Activated CD4-positive, CD25-positive, alpha-beta regulatory T cell treated with anti-CD3 and anti-CD28 coated beads, Interleukin-2, amount 50 U/mL, for 24 hours (primary cell): Measurements from ENCODE around the gene SETDB2.
A peak's percentile ranks its signal among the peaks of the same experiment; 100 is the strongest.

ENCODE experiments used
- ATAC-seq, 2 donors: fragments of 150-1000 bp; cut with Tn5 transposase; one replicate each; pipeline ENCODE4 v1.10.0; 2021; ENCODE audit warnings: mild to moderate bottlenecking in 1 of 2, moderate library complexity in 1 of 2

Gene SETDB2

DNA sequence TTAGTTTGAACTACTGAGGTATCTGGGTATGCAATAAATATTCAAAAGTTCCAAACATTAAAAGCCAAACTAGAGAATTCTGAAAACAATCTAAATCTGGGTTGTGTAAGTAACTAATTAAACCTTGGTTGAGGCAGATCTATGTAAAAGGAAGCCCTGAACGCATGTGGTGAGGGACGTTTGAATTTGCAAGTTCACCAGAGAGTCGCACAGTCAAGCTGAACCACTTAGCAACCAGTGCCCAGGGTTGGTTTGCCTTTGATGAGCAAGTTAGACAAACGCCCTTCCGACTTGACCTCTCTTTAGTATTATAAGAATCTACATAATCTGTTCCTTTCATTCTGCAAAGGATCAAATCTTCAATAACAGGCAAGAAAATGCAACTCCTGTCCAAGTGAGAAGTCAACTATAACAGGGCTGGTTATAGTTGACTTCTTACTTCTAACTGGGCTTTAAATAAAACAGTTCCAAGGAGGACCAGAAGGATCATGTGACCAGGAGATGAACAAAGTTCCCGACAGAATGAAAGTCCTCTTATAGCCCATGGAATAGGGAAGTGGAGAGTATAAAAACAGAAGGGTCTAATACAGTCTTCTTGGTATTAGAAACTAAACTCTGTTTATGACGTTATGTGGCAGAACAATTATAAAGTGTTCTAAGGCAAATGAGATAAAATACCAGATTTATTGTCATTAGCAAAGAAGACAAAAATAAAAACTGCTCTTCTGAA lies 92.2 kb downstream of the SETDB2 start:
- no peak for ATAC-seq

DNA sequence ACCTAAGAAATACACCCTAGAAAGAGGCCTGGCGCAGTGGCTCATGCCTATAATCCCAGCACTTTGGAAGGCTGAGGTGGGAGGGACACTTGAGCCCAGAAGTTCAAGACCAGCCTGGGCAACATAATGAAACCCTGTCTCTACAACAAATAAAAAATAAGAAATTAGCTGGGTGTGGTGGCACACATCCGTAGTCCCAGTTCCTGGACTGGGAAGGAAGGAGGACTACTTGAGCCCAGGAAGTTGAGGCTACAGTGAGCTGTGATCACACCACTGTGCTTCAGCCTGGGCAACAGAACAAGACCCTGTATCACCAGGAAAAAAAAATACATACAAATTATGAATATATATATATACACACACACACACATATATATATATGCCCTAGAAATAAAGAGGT lies 94.3 kb downstream of the SETDB2 start:
- ATAC-seq, result no peak

DNA sequence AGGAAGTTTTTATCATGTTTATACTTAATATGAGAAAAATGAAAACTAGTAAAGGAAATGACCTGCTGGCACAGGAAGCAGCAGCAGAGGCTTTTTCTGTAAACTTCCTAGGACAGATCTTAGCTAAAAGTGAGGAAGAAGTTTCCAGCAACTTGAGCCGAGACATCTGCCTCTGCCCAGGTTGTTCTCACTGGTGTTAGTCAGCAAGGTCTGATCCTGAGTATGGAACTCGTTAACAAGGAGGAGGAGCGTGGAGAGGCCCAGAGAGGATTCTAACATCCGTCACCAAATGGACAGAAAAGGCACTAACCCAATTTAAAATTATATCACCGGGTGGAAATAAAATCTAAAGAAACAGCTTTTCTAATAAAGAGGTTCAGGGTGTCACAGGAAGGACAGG lies 95.2 kb downstream of the SETDB2 start:
- no peak for ATAC-seq

DNA sequence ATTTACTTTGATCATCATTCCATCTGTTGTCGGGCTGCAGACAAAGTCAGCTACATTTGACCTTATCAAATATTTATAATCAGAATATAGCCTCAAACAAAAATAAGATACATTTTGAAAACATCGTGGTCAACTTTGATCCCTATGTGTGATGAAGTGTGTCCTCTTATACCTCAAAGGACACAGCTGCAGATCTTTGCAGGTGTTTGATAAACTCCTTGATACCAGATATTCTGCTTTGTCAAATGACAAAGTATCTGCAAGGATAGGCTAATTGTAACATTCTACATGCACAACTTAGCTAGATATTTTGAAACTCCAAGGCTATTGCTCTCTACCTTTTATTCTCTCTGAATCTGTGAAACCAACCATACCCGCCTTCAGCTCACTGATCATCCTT lies 95.7 kb downstream of the SETDB2 start:
- no peak for ATAC-seq

DNA sequence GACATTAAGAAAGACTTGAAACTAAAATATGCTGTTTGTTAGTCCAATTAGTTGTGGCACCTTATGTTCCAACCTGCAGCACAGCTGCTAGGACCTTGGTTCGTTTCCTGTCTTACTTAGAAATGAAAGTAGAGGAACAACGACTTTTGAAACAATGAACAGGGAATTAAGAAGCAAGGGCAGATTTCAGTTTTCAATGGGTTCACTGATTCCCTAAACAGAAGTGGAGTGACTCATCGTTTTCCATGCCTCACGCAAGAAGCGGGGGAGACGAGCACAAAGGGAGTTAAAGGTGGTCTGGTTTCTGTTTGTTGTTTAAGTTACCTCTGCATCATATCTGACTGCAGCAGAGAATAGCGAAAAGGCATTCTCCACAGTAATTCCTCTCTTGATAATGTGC lies 96.5 kb downstream of the SETDB2 start:
- peak in 1 of 2 donors; percentile 30 for ATAC-seq

DNA sequence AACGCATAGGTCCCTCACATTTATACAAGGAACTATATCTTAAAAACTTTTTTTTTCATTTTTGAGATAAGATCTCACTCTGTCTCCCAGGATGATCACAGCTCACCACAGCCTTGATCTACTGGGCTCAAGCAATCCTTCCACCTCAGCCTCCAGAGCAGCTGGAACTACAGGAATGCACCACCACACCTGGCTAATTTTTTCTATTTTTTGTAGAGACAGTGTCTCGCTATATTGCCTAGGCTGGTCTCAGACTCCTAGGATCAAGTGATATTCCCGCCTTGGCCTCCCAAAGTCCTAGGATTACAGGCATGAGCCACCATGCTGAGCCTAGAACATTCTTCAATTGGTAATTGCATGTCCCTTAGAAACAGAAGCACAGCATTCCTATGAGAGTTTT lies 99.6 kb downstream of the SETDB2 start:
- ATAC-seq, result no peak
